GM18951 (cell line): Measurements from ENCODE around the gene PSMD5.

Source experiments
- POLR2A ChIP-seq: IDR thresholded peaks from 4 replicates; pipeline ENCODE4 v1.6.1; 2011; ENCODE audit warnings: mild to moderate bottlenecking; ENCODE audit not compliant: insufficient read length, insufficient read depth; ENCODE audit errors: extremely low read depth
- in situ Hi-C: fragments of 300-500 bp; cut with MboI; formaldehyde crosslinking; loops from one replicate; pipeline ENCODE4 v1.12.0; 2022; ENCODE audit warnings: low sequenced_read_pairs, mixed read lengths, inconsistent platforms; ENCODE audit not compliant: unreplicated experiment

PSMD5 gene

GRCh38 chr9:120857902-120858301, 15.2 kb upstream of the PSMD5 start:
- in situ Hi-C loops = no loop called here

GRCh38 chr9:120857481-120857880, 14.8 kb upstream of the PSMD5 start:
- in situ Hi-C loops = no loop called here
- TF ChIP-seq POLR2A = no peak

More at GRCh38 chr9:120857902-120858301, 15.2 kb upstream of the PSMD5 start:
- TF ChIP-seq POLR2A = no peak

- in situ Hi-C loops = no loop called here
- TF ChIP-seq POLR2A = no peak
Observed at GRCh38 chr9:120856700-120857099, 14.0 kb upstream of the PSMD5 start.

GRCh38 chr9:120855827-120856670, 13.3 kb upstream of the PSMD5 start:
- in situ Hi-C loops = no loop called here
- peak; percentile 25 for TF ChIP-seq POLR2A

- TF ChIP-seq POLR2A = no peak
- in situ Hi-C loops = no loop called here
Observed at GRCh38 chr9:120854596-120855327, 12.0 kb upstream of the PSMD5 start.

- in situ Hi-C loops = no loop called here
- TF ChIP-seq POLR2A = no peak
Observed at GRCh38 chr9:120853198-120853597, 10.5 kb upstream of the PSMD5 start.

- in situ Hi-C loops = no loop called here
- TF ChIP-seq POLR2A = peak; percentile 9
Observed at GRCh38 chr9:120852240-120853010, 9.7 kb upstream of the PSMD5 start.

- TF ChIP-seq POLR2A = no peak
- in situ Hi-C loops = no loop called here
Observed at GRCh38 chr9:120851449-120851848, 8.7 kb upstream of the PSMD5 start.

- in situ Hi-C loops = no loop called here
Observed at GRCh38 chr9:120850315-120850714, 7.6 kb upstream of the PSMD5 start.

GRCh38 chr9:120846906-120847305, 4.2 kb upstream of the PSMD5 start:
- TF ChIP-seq POLR2A = no peak

More at GRCh38 chr9:120850315-120850714, 7.6 kb upstream of the PSMD5 start:
- TF ChIP-seq POLR2A = no peak

GRCh38 chr9:120846251-120846889, 3.6 kb upstream of the PSMD5 start:
- in situ Hi-C loops = no loop called here
- no peak for TF ChIP-seq POLR2A

More at GRCh38 chr9:120846906-120847305, 4.2 kb upstream of the PSMD5 start:
- in situ Hi-C loops = no loop called here

GRCh38 chr9:120845255-120845654, 2.5 kb upstream of the PSMD5 start:
- in situ Hi-C loops = no loop called here
- no peak for TF ChIP-seq POLR2A
